ENCODE results near the gene SMIM20.

Gene SMIM20

GRCh38 chr4:25949173-25949748, 35.2 kb downstream of the SMIM20 start:
- H3K4me3 ChIP-seq (ENCODE audit: low read depth in 1 of 2, low read length in 2 of 2): no peak overlapping the region

GRCh38 chr4:25949994-25950393, 36.0 kb downstream of the SMIM20 start:
- no peaks in the 10 kb centered on the region for H3K9me3 ChIP-seq (ENCODE audit: control insufficient read depth in 1 of 2, low read length in 2 of 2)
- no peak overlapping the region for H3K4me3 ChIP-seq (ENCODE audit: low read depth in 1 of 2, low read length in 2 of 2)
- no peaks in the 10 kb centered on the region for H3K27me3 ChIP-seq (ENCODE audit: low read depth, low read length)
- no peak overlapping the region for H3K27ac ChIP-seq (ENCODE audit: low read length)
- H3K4me1 ChIP-seq (ENCODE audit: control insufficient read depth in 1 of 2, insufficient read depth in 2 of 2, low read length in 2 of 2): peaks cover 3 to 4% of the 10 kb centered on the region in 2 donors
- H3K36me3 ChIP-seq (ENCODE audit: control insufficient read depth in 1 of 2, insufficient read depth in 2 of 2, low read length in 2 of 2): no peaks in the 10 kb centered on the region

More at GRCh38 chr4:25949173-25949748, 35.2 kb downstream of the SMIM20 start:
- H3K9me3 ChIP-seq (ENCODE audit: control insufficient read depth in 1 of 2, low read length in 2 of 2): no peaks in the 10 kb centered on the region
- H3K27ac ChIP-seq (ENCODE audit: low read length): no peak overlapping the region
- H3K36me3 ChIP-seq (ENCODE audit: control insufficient read depth in 1 of 2, insufficient read depth in 2 of 2, low read length in 2 of 2): no peaks in the 10 kb centered on the region
- H3K4me1 ChIP-seq (ENCODE audit: control insufficient read depth in 1 of 2, insufficient read depth in 2 of 2, low read length in 2 of 2): peaks cover 3 to 4% of the 10 kb centered on the region in 2 donors
- H3K27me3 ChIP-seq (ENCODE audit: low read depth, low read length): no peaks in the 10 kb centered on the region

- Histone ChIP-seq H3K27me3 (ENCODE audit: low read depth, low read length) (no peaks in the 10 kb centered on the region), H3K36me3 (ENCODE audit: control insufficient read depth in 1 of 2, insufficient read depth in 2 of 2, low read length in 2 of 2) (no peaks in the 10 kb centered on the region), H3K27ac (ENCODE audit: low read length) (no peak overlapping the region), H3K9me3 (ENCODE audit: control insufficient read depth in 1 of 2, low read length in 2 of 2) (no peaks in the 10 kb centered on the region), H3K4me3 (ENCODE audit: low read depth in 1 of 2, low read length in 2 of 2) (no peak overlapping the region), H3K4me1 (ENCODE audit: control insufficient read depth in 1 of 2, insufficient read depth in 2 of 2, low read length in 2 of 2) (peaks cover 3 to 4% of the 10 kb centered on the region in 2 donors)
Measured at GRCh38 chr4:25950461-25951389, 36.7 kb downstream of the SMIM20 start.

GRCh38 chr4:25951390-25951952, 37.5 kb downstream of the SMIM20 start:
- Histone ChIP-seq H3K36me3 (ENCODE audit: control insufficient read depth in 1 of 2, insufficient read depth in 2 of 2, low read length in 2 of 2) (no peaks in the 10 kb centered on the region), H3K27me3 (ENCODE audit: low read depth, low read length) (no peaks in the 10 kb centered on the region), H3K4me3 (ENCODE audit: low read depth in 1 of 2, low read length in 2 of 2) (no peak overlapping the region), H3K27ac (ENCODE audit: low read length) (no peak overlapping the region), H3K4me1 (ENCODE audit: control insufficient read depth in 1 of 2, insufficient read depth in 2 of 2, low read length in 2 of 2) (peaks cover 3 to 4% of the 10 kb centered on the region in 2 donors), H3K9me3 (ENCODE audit: control insufficient read depth in 1 of 2, low read length in 2 of 2) (no peaks in the 10 kb centered on the region)

GRCh38 chr4:25953740-25954139, 39.7 kb downstream of the SMIM20 start:
- no peak overlapping the region for H3K27ac ChIP-seq (ENCODE audit: low read length)
- no peaks in the 10 kb centered on the region for H3K36me3 ChIP-seq (ENCODE audit: control insufficient read depth in 1 of 2, insufficient read depth in 2 of 2, low read length in 2 of 2)
- no peak overlapping the region for H3K4me3 ChIP-seq (ENCODE audit: low read depth in 1 of 2, low read length in 2 of 2)
- no peaks in the 10 kb centered on the region for H3K27me3 ChIP-seq (ENCODE audit: low read depth, low read length)
- H3K9me3 ChIP-seq (ENCODE audit: control insufficient read depth in 1 of 2, low read length in 2 of 2): no peaks in the 10 kb centered on the region
- peaks cover 3 to 4% of the 10 kb centered on the region in 2 donors for H3K4me1 ChIP-seq (ENCODE audit: control insufficient read depth in 1 of 2, insufficient read depth in 2 of 2, low read length in 2 of 2)

GRCh38 chr4:25954293-25954904, 40.4 kb downstream of the SMIM20 start:
- Histone ChIP-seq H3K27me3 (ENCODE audit: low read depth, low read length) (no peaks in the 10 kb centered on the region), H3K36me3 (ENCODE audit: control insufficient read depth in 1 of 2, insufficient read depth in 2 of 2, low read length in 2 of 2) (no peaks in the 10 kb centered on the region), H3K27ac (ENCODE audit: low read length) (no peak overlapping the region), H3K4me3 (ENCODE audit: low read depth in 1 of 2, low read length in 2 of 2) (no peak overlapping the region), H3K9me3 (ENCODE audit: control insufficient read depth in 1 of 2, low read length in 2 of 2) (no peaks in the 10 kb centered on the region), H3K4me1 (ENCODE audit: control insufficient read depth in 1 of 2, insufficient read depth in 2 of 2, low read length in 2 of 2) (peaks cover 3 to 4% of the 10 kb centered on the region in 2 donors)

GRCh38 chr4:25955705-25956104, 41.7 kb downstream of the SMIM20 start:
- Histone ChIP-seq H3K27me3 (ENCODE audit: low read depth, low read length) (no peaks in the 10 kb centered on the region), H3K9me3 (ENCODE audit: control insufficient read depth in 1 of 2, low read length in 2 of 2) (no peaks in the 10 kb centered on the region), H3K4me1 (ENCODE audit: control insufficient read depth in 1 of 2, insufficient read depth in 2 of 2, low read length in 2 of 2) (peaks cover 2% of the 10 kb centered on the region in 2 donors), H3K27ac (ENCODE audit: low read length) (no peak overlapping the region), H3K36me3 (ENCODE audit: control insufficient read depth in 1 of 2, insufficient read depth in 2 of 2, low read length in 2 of 2) (no peaks in the 10 kb centered on the region), H3K4me3 (ENCODE audit: low read depth in 1 of 2, low read length in 2 of 2) (no peak overlapping the region)

GRCh38 chr4:25956260-25956659, 42.2 kb downstream of the SMIM20 start:
- no peaks in the 10 kb centered on the region for H3K27me3 ChIP-seq (ENCODE audit: low read depth, low read length)
- no peaks in the 10 kb centered on the region for H3K9me3 ChIP-seq (ENCODE audit: control insufficient read depth in 1 of 2, low read length in 2 of 2)
- no peaks in the 10 kb centered on the region for H3K4me1 ChIP-seq (ENCODE audit: control insufficient read depth in 1 of 2, insufficient read depth in 2 of 2, low read length in 2 of 2)
- H3K27ac ChIP-seq (ENCODE audit: low read length): no peak overlapping the region
- H3K4me3 ChIP-seq (ENCODE audit: low read depth in 1 of 2, low read length in 2 of 2): no peak overlapping the region
- H3K36me3 ChIP-seq (ENCODE audit: control insufficient read depth in 1 of 2, insufficient read depth in 2 of 2, low read length in 2 of 2): no peaks in the 10 kb centered on the region

- no peak overlapping the region for H3K4me3 ChIP-seq (ENCODE audit: low read depth in 1 of 2, low read length in 2 of 2)
- H3K36me3 ChIP-seq (ENCODE audit: control insufficient read depth in 1 of 2, insufficient read depth in 2 of 2, low read length in 2 of 2): no peaks in the 10 kb centered on the region
- H3K4me1 ChIP-seq (ENCODE audit: control insufficient read depth in 1 of 2, insufficient read depth in 2 of 2, low read length in 2 of 2): no peaks in the 10 kb centered on the region
- H3K27me3 ChIP-seq (ENCODE audit: low read depth, low read length): no peaks in the 10 kb centered on the region
- H3K9me3 ChIP-seq (ENCODE audit: control insufficient read depth in 1 of 2, low read length in 2 of 2): no peaks in the 10 kb centered on the region
- H3K27ac ChIP-seq (ENCODE audit: low read length): no peak overlapping the region
Measured at GRCh38 chr4:25958110-25958509, 44.1 kb downstream of the SMIM20 start.

- no peaks in the 10 kb centered on the region for H3K27me3 ChIP-seq (ENCODE audit: low read depth, low read length)
- no peak overlapping the region for H3K4me3 ChIP-seq (ENCODE audit: low read depth in 1 of 2, low read length in 2 of 2)
- no peaks in the 10 kb centered on the region for H3K36me3 ChIP-seq (ENCODE audit: control insufficient read depth in 1 of 2, insufficient read depth in 2 of 2, low read length in 2 of 2)
- H3K4me1 ChIP-seq (ENCODE audit: control insufficient read depth in 1 of 2, insufficient read depth in 2 of 2, low read length in 2 of 2): no peaks in the 10 kb centered on the region
- no peak overlapping the region for H3K27ac ChIP-seq (ENCODE audit: low read length)
- H3K9me3 ChIP-seq (ENCODE audit: control insufficient read depth in 1 of 2, low read length in 2 of 2): no peaks in the 10 kb centered on the region
Measured at GRCh38 chr4:25962393-25962792, 48.4 kb downstream of the SMIM20 start.

- H3K4me3 ChIP-seq (ENCODE audit: low read depth in 1 of 2, low read length in 2 of 2): no peak overlapping the region
Measured at GRCh38 chr4:25965629-25966028, 51.6 kb downstream of the SMIM20 start.

More at GRCh38 chr4:25965629-25966028, 51.6 kb downstream of the SMIM20 start:
- H3K27ac ChIP-seq (ENCODE audit: low read length): no peak overlapping the region
- H3K9me3 ChIP-seq (ENCODE audit: control insufficient read depth in 1 of 2, low read length in 2 of 2): no peaks in the 10 kb centered on the region
- no peaks in the 10 kb centered on the region for H3K4me1 ChIP-seq (ENCODE audit: control insufficient read depth in 1 of 2, insufficient read depth in 2 of 2, low read length in 2 of 2)
- no peaks in the 10 kb centered on the region for H3K36me3 ChIP-seq (ENCODE audit: control insufficient read depth in 1 of 2, insufficient read depth in 2 of 2, low read length in 2 of 2)
- H3K27me3 ChIP-seq (ENCODE audit: low read depth, low read length): no peaks in the 10 kb centered on the region

All from muscle layer of duodenum (tissue), 2 donors.